ELR (cell line): ENCODE measurements around the gene AKR1B1.

Experiments used
- DNase-seq: peaks from one replicate; pipeline ENCODE4 v3.0.0-alpha.2; 2015; ENCODE audit warnings: low read depth

Gene AKR1B1

DNA sequence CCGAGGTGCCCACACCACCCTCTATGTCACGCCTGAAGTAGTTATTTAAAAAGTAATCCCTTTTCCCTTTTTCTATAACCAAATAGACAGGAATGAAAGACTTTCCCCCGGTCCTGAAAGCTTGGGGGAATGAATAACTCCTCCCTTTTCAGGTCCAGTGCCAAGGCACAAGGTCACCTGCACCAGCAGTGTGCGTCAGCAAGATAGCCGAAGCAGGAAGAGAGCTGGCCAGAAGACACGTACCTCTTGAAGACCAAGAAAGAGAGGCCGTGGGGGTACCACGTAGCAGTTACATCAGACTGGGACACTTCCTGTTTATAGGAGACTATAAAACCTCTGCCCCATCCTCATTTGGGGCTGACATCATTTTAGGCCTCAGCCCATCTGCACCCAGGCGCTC lies 10.7 kb upstream of the AKR1B1 start:
- no peak for DNase-seq

DNA sequence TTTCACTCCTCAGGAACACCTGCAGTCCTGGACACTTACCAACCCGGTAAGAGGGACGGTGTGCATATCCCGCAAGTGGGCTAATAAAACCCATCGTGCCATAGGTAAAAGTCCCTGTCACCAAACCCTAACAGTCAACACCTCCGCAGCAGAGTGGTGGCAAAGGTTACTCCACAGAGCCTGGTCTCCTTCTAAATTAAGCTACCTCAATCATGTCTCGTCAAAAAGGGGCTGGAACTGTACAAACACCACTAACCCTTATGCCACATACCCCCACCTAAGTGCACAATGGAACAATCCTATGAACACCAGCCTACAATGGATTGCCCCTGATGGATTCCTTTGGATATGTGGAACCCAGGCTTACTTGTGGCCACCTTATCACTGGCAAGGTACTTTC lies 9.6 kb upstream of the AKR1B1 start:
- no peak for DNase-seq

DNA sequence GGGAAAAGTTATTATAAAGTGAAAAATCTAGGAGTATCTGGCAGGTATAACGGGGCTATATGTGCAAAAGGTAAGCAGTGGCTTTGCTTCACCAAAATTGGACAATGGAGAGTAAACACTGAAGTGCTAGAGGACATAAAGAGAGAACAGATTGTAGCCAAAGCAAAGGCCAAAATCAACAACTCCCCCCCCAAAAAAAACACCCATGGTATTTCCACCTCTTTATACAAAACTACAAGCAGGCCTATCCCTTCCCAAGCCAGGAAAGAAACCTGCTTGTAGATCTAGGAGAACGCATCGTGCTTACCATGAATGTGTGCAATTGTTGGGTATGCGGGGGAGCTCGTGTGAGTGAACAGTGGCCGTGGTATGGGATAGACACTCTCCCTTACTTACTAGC lies 9.2 kb upstream of the AKR1B1 start:
- DNase-seq: no peak

DNA sequence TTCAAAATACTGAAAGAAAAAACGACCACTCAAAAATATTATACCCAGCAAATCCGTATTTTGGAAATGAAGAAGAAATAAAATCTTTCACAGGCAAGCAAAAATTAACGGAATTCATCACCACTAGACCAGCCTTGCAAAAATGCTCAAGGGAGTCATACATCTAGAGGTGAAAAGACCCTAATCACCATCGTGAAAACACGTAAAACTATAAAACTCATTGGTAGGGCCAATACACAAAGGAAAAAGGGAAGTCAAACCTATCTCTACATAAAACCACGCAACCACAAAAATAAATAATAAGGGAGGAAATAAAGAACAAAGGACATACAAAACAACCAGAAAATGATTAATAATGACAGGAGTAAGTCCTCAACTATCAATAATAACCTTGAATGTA lies 6.6 kb upstream of the AKR1B1 start:
- DNase-seq: no peak

DNA sequence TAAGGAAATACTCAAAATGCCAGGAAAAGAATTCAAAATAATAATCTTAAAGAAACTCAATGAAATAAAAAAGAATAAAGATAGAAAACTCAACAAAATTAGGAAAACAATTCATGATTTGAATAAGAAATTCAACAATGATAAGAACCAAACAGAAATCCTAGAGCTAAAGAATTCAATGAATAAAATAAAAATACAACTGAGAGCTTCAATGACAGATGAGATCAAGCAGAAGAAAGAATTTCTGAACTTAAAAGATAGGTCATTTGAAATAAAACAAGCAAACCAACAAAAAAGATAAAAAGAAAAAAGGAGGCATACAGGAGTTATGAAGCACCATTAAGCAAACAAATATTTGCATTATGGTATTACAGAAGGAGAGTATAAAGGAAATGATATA lies 5.6 kb upstream of the AKR1B1 start:
- no peak for DNase-seq

DNA sequence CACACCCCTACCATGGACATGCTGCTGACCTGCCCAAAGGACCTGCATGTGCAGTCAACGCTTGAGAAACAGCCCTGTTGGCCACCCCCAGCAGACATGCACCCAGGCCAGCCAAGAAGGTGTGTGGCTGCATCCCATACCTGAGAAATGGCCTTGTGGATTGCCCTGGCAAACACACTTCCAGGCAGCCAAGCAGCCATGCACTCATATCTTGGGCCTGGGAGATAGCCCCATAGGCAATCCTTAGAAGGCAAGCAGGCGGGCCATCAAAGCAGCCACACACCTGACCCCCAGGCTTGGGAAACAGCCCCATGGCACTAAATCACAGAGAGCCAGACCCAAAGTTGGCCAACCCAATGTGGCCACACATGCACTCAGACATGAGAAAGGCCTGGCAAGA lies 4.9 kb upstream of the AKR1B1 start:
- DNase-seq: no peak

DNA sequence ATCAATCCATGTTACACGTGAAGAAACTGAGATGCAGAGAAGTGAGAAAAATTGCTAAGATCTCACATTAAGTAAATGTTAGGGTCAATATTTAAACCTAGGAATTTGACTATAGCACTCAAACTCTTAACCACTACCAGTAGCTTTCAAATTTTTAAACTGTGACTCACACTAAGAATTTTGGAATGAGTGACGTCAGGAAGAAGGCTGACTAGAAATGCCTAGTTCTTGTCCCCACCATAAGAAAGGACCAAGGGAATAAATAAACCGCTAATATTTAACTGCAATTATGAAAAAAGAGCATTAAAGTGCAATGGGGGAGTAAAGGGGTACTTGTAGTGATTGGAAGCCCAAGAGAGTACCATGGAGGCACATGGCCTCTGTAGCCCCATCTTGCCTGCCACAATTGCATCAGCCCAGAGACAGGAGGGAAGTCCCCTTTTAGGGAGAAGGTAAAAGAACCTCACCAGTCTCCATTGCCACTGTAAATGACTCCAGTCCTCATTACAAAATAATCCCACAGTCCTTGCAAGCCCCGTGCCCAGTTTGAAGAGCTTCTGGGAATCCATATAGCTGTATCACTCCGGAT lies 3.5 kb upstream of the AKR1B1 start:
- peak; percentile 84 for DNase-seq

DNA sequence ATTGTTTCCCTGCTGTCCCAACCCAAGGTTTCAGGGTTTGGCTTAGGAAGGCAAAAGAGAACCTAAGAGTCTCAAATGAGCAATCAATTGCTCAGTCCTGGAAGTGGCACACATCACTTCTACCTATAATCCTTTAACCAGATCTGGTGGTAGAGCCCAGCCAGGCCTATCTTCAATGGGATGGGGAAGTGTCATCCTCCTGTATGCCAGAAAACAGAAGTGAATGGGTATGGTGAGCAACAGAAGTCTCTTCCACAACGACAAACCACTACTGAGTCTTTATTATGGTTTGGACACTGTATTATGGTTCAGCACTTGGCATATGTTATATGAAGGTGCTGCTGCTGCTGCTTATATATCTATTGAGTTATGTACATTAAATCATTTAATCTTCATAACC lies 3.0 kb upstream of the AKR1B1 start:
- no peak for DNase-seq

DNA sequence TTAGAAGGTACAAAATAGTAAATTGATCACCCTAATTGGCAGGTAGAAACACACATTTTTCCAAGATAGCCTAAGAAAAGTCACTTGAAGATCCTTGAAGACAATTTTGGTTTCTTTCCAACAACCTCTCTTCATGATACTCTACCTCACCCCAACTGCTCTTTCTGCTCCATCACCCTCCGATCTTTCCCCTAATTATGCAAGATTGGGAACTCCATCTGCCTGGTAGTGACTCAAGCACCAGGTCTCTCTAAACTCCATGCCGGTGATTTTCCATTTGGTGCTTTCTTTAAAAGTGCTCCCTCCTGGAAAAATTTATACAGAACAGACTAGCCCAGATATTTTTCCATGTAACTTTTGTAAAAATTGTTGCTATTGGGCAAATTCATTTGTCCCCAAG lies 1.1 kb upstream of the AKR1B1 start:
- peak; percentile 45 for DNase-seq

DNA sequence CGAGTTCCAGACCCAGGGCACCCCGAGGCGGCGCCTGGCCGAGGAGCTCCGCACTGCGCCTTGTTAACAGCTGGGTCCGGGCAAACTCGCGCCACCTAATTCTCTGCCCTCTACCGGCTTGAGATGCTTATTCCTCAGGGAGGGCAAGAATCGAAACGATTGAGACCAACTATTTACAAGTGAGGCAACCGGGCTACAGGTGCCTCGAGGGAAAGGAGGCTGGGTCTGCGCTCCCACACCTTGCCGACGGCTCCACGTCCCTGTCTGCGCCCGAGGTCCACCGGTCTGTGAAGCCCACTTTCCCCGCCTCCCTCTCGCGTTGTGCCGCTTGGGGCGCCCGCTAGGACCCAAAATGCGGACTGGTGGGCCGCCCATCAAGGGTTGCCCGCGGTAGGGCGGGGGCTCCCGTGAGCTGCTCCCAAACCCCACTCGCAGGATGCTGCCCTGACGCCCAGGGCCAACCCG lies 527 bp downstream of the AKR1B1 start:
- DNase-seq: peak; percentile 65

DNA sequence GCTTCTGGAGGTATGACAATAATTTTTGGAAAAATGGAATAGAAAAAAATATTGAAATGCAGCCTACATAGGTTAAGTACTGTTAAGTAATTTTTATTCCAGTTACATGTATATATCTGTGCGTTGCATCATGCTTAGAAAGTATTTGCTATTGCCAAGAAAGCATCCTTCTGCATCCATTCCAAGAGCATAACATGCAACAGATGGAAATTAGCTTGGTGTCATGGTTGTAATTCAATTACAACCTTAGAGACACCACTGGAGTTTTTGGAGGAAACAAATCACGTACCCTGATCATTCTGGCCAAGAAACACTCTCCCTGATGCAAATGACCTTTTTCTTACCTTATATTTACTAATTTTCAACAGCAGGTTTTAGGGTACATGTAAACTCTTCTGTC lies 1.7 kb downstream of the AKR1B1 start:
- DNase-seq: no peak

DNA sequence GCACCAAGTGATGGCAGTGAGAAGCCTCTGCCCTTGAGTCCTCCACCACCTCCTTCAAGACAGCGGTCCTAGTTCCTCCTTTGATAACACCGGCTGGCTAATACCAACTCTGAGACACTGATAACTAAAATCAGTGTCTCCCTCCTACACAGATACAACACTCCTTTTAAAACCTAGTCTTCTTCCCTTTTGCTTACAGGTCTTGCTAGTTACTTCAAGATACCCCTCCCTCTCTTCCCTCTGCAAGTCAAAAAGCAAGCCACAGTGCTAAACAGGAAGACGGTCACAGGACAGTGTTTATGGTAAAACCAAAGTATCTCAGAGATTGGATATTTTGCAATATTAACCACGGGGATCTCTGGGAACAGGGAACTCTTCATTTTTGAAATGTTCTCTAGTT lies 4.6 kb downstream of the AKR1B1 start:
- no peak for DNase-seq

DNA sequence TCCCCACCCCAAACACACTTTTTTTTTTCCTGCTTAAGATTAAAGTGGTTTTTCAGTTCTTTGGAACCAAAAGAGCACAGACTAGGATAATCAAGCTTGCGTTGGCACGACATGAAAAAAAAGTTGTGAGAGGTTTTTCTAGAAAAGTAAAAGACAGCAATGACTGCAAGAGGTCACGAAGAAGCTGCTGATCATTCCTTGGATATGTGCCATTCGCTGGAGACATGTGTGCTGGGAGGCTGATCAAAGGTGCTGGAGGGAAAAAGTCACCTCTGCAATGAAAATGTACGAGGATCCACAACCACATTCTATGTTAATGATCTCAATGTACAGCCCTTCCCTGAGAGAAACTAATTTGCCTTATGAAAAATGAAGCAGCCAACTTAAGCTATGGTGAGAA lies 5.4 kb downstream of the AKR1B1 start:
- DNase-seq: no peak

DNA sequence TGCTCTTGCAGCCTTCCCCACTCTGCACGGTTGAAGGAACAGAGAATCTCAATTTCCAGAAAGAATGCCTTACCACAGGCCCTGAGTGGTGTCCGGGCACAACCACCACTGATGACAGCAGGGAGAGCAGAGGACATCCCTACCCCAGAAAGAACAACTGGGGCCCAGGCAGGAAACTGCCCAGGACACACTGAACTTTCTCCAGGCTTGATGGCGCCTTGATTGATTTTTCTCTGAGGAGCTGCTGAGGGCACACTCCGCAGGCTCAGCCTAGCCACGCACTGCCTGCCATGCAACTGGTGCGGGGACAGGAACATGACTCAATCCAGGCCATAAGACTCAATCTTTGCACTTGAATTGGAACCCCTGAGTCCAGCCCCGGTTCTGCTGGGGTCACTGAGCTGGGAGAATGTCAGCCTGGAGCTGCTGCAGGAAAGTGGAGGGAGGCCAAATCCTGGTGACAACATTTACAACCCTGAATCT lies 5.9 kb downstream of the AKR1B1 start:
- no peak for DNase-seq

DNA sequence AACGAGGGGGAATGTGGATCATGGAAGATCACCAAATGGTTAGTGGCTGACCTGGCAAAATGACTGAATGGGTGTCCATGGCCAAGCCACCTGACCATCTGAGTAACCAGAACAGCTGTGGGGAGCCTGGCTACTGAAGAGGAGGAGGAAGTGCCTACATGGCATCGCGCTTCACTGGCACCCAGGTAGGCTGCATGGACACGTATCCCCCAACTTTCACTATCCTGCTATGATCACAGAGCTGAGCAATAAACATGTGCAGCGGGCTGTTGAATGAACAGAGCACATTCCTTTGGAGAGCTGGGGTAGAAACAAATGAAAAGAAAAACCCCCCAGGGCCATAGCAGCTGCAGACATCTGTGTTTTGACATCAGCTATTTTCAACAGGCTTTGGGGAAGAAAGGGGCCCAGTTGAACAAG lies 6.5 kb downstream of the AKR1B1 start:
- DNase-seq: no peak

DNA sequence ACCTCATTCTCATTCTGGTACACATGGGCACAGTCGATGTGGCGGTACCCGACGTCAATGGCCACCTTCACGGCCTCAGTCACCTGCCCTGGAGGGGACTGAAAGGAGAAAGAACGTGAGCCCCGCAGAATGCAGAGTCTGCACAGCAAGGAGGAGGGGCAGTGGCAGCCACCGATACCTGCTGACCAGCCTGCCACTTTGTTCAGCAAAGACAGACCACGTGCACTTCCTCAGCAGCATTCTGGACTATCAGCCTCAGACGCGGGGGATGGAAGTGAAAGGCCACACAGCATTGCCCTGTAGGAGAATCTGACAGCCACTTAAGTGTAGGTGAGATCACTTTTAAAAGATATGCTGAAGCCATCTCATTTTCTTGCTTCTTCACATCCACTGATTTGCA lies 7.2 kb downstream of the AKR1B1 start:
- no peak for DNase-seq

DNA sequence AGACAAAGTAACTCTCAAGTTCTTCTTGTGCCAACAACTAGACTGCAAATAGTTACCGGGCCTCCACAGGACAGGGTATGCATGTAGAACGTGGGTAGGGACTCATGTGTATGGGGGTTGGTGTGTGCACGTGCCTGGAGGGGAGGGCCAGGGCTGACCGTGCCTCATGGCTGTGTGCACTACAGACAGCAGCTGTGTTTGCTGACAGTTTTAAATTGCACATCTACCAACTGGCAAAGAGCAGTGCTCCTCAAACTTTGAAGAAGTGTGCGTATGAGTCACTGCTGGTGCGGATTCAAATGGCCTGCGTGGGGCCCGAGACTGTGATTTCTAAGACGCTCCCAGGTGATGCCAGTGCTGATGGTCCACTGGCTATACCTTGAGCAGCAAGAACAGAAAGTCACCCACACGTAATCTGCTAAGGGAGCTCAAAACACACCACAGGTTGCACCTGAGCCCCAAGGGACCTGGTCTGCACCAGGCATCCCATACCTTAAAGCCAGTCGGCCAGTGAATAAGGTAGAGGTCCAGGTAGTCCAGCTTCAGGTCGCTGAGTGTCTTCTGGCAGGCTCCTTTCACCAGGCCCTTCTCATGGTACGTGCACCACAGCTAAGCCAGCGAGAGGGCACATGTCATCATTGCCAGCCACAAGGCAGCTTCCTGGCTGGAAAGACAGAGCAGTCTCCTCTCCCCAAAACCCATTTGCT lies 8.5 kb downstream of the AKR1B1 start:
- no peak for DNase-seq

DNA sequence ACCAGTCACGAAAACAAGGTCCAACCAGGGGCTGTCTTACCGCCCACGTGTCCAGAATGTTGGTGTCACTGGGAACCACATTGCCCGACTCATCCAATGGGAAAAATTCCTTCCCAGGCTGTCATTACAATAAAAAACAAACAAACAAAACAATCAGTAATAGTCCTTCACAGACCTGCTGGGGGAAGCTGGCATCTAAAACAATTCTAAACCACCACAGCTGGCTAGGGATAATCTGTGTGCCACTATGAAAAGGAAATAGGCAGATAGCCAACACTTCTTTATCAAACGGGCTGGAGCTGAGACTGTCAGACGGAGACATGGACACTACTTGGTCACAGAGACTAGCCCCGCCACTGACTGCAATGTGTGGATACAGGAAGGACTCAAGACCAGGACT lies 9.2 kb downstream of the AKR1B1 start:
- DNase-seq: peak; percentile 47

DNA sequence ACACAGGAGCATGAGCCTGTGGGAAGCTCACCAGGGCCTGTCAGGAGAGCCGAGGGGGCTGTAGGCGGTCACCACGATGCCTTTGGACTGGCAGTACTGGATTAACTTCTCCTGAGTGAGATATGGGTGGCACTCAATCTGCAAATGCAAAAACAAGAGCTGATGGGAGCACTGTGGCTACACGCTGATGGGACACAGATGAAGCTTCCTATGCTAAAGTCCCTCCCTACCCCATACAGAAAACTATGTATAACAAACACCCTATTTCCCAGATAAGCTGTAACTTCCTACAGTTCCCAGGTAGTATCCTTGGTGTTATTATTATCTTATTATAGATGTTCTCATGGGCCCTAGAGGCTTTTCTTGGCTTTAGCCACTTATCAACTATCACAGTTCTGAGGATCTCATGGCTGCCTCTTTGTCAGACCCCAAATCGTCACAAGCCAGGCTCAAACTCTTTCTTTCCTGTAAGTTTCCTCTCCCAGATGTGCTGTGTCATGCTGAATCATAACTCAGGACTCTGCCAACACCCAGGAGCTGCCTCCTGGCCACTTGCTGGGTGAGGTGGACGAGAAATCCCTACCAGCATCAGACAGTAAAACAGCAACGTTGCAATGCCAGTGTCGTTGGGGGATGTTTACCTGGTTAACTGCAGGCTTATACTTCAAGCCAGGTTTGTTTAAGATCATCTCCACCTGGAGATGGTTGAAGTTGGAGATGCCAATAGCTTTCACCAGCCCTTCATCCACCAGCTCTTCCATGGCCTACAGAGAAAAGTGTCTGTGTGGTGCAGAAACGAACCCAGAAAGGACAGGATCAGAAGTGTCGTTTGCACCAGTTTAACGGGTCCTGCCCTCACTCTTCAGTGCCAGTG lies 10.3 kb downstream of the AKR1B1 start:
- peak; percentile 91 for DNase-seq

DNA sequence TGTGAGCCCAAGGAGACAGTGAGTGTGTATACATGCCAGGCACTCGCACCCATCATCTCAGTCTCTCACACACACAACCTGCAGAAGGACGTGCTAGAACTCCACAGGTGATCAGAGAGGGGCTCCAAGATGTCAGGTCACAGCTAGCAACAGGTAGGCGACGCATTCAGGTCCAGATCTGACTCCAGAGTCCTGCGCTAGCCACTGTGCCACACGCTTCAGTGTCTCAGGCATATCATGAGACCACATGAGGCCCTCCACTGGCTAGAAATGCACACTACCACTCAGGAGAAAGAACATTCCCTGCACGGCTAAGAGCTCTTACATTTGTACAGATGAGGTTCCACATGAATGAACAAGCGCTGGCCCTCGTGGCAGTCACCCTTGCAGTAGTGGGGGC lies 11.5 kb downstream of the AKR1B1 start:
- no peak for DNase-seq

DNA sequence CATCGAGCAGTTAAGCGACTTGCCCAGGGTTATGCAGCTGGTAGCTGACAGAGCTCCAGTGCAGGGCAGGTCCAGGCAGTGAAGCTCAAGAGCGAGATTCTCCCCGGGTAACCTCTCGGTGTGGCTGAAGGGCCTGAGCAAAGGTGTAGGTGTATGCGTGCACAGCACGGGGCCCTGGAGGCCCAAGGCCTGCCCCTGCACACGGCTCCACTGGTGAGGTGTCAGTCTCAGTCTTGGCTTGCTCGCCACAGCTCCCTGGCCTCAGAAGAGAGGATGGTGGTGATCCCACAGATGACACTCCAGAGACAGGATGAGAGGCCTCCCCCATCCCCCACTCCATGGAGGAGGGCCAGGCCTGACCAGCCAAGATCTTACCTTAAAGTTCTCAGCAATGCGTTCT lies 12.0 kb downstream of the AKR1B1 start:
- no peak for DNase-seq

DNA sequence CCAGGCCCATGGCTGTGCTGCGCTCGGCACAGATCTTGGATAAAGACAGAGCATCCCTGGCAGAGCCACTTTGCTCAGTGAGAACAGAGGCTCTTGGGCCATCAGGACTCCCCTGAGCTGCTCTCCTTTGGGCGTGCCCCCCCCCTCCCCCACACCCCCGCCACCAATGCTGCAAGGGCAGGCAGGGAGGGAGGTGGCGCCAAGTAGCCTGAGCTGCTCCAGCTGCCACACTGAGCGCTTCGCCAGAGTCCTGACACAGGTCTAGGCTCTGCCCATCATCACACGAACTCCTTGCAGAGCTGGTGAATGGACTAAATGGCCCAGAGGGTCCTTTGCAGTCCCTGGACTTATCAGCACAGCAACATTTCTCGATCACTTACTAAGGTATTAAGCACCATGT lies 12.5 kb downstream of the AKR1B1 start:
- DNase-seq: no peak

DNA sequence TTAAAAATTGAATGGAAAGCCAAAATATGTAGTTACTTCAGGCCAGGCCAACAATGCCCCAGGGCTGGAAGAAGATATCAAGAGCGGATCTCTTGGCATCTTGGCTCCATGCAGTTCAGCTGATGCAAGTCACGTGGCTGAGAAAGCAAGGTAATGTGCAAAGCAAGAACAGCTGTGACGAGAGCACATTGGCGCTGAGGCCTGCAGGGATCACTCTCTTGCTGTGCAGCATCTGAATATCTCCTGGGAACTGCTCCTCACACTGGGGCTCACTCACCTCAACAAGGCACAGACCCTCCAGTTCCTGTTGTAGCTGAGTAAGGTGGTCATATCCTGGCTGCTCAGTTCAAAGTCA lies 14.0 kb downstream of the AKR1B1 start:
- DNase-seq: no peak
